ENCODE results near the gene ANXA9. TPM values are rescaled to one million over a fixed set of nuclear protein-coding genes. Genes with fewer than 3 reads are reported as not detected.
A peak's percentile ranks its signal among the peaks of the same experiment; 100 is the strongest.

ANXA9 gene
- total RNA-seq, 4 donors from 2014 or later: 55.1 to 103 (median 82.4) TPM

- H3K4me3 ChIP-seq (ENCODE audit: low read depth, poor library complexity, severe bottlenecking): no peak overlapping the region
- no peak for DNase-seq (ENCODE audit: low spot score in 2 of 2)
- TF ChIP-seq POLR2A (IDR thresholded peaks at IDR 0.05): no peak
- no peak for TF ChIP-seq CTCF (IDR thresholded peaks at IDR 0.05)
- intact Hi-C loops (cut with DNase I; ENCODE audit: low total_unique reads): no loop called here
- 70 to 85% methylated on average over 4 of the region's 4 CpGs for WGBS, 2 donors
Observed at GRCh38 chr1:151001602-151002001, 19.5 kb downstream of the ANXA9 start.

- no peak overlapping the region for H3K4me3 ChIP-seq (ENCODE audit: low read depth, poor library complexity, severe bottlenecking)
- TF ChIP-seq CTCF (IDR thresholded peaks at IDR 0.05): no peak
- no peak for TF ChIP-seq POLR2A (IDR thresholded peaks at IDR 0.05)
- 61 to 72% methylated on average over 3 of the region's 3 CpGs for WGBS, 2 donors
- DNase-seq (ENCODE audit: low spot score in 2 of 2): no peak
- intact Hi-C loops (cut with DNase I; ENCODE audit: low total_unique reads): no loop called here
Observed at GRCh38 chr1:151002051-151002450, 20.0 kb downstream of the ANXA9 start.

- TF ChIP-seq POLR2A (IDR thresholded peaks at IDR 0.05) (no peak), CTCF (IDR thresholded peaks at IDR 0.05) (no peak)
- 47 to 51% methylated on average over 2 of the region's 2 CpGs for WGBS, 2 donors
- no peak overlapping the region for H3K4me3 ChIP-seq (ENCODE audit: low read depth, poor library complexity, severe bottlenecking)
- no peak for DNase-seq (ENCODE audit: low spot score in 2 of 2)
- intact Hi-C loops (cut with DNase I; ENCODE audit: low total_unique reads): no loop called here
Observed at GRCh38 chr1:151002611-151003010, 20.5 kb downstream of the ANXA9 start.

- no peak for DNase-seq (ENCODE audit: low spot score in 2 of 2)
- no peak overlapping the region for H3K4me3 ChIP-seq (ENCODE audit: low read depth, poor library complexity, severe bottlenecking)
- TF ChIP-seq CTCF (IDR thresholded peaks at IDR 0.05) (no peak), POLR2A (IDR thresholded peaks at IDR 0.05) (no peak)
- intact Hi-C loops (cut with DNase I; ENCODE audit: low total_unique reads): no loop called here
Observed at GRCh38 chr1:151003180-151003579, 21.1 kb downstream of the ANXA9 start.

- peak overlapping the region; percentile 53 for H3K4me3 ChIP-seq (ENCODE audit: low read depth, poor library complexity, severe bottlenecking)
- intact Hi-C loops (cut with DNase I; ENCODE audit: low total_unique reads): no loop called here
- WGBS, 2 donors: 4 to 5% methylated on average over 4 of the region's 4 CpGs
- DNase-seq (ENCODE audit: low spot score in 2 of 2): no peak
- TF ChIP-seq POLR2A (IDR thresholded peaks at IDR 0.05) (no peak), CTCF (IDR thresholded peaks at IDR 0.05) (no peak)
Observed at GRCh38 chr1:151005729-151006319, 23.7 kb downstream of the ANXA9 start.
